IPS-18c (cell line): ENCODE measurements around the gene QPCT.
"Not testable (repeated sequence)": the region's sequence is repeated elsewhere in the genome, so short reads cannot be mapped to it uniquely, and the experiment has no call there.

ENCODE experiments used
- H3K4me3 ChIP-seq: 2 replicates; pipeline ENCODE4 v1.7.0; 2013; ENCODE audit warnings: low read depth, mild to moderate bottlenecking, low read length, moderate library complexity; ENCODE audit not compliant: insufficient read depth
- H3K9me3 ChIP-seq: one replicate; pipeline ENCODE4 v1.6.1; 2013; ENCODE audit warnings: mild to moderate bottlenecking, low read length, moderate library complexity; ENCODE audit not compliant: control insufficient read depth, insufficient read depth

QPCT gene

DNA sequence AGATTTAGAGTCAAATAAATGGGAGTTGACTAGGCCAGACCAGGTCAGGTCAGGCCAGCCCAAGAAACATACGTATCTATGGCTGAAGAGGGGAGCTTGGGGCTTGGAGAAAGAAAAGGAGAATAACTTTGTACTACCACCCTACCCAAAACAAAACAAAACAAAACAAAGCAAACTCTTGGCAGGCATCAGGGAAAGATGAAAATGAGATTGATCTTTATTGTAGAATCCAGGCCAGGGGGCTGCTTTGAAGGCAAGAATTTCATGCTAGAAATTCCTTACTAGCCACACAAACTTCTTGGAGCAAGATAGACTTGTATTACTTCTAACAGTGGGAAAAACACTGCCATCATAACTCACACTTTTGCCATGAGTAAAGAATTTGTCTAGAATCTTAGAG lies 26.2 kb downstream of the QPCT start:
- no peaks in the 10 kb centered on the region for H3K9me3 ChIP-seq
- H3K4me3 ChIP-seq, result no peak overlapping the region

DNA sequence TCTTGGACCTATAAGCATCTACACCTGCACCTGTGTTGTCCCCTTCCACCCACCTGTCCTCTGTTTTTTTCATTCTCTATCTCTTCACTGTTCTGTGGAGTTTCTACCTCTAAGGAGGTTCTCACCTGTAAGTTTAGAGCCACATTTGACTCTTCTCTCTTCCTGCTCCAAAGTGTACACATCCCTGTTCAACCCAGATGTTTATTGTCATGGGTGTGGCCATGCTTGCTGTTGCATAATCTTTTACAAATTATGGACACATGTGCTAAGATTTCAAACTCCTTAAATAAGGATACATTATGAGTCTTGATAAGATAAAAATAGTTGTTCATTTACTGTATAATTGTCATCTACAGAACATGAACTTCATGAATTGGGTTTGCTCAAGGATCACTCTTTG lies 27.6 kb downstream of the QPCT start:
- H3K4me3 ChIP-seq, result no peak overlapping the region
- no peaks in the 10 kb centered on the region for H3K9me3 ChIP-seq

DNA sequence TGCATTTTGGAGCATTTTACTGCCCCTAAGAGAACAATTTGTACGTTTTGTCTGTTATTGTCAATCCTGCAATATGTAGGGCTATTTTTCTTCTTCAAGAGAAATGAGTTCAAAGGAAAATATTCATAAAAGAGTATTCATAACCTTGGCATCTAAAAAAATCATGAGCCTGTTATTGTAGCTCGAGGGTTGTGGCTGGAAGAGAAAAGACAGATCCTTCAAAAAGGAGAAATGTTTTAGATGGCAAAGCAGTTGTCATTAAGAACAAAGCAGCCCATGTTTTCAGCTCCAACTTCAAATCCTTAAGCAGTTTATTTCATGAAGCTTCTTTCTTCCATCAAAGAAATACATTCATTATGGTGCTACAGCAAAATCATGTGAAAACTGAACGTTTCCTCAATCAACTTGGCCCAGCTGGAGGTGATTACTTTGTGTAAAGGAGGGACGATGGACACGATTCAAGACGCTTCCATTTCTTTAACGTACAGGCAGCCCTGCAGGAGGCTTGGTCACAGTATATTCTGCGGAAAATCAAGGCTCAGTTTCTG lies 31.4 kb downstream of the QPCT start:
- no peak overlapping the region for H3K4me3 ChIP-seq
- no peaks in the 10 kb centered on the region for H3K9me3 ChIP-seq

DNA sequence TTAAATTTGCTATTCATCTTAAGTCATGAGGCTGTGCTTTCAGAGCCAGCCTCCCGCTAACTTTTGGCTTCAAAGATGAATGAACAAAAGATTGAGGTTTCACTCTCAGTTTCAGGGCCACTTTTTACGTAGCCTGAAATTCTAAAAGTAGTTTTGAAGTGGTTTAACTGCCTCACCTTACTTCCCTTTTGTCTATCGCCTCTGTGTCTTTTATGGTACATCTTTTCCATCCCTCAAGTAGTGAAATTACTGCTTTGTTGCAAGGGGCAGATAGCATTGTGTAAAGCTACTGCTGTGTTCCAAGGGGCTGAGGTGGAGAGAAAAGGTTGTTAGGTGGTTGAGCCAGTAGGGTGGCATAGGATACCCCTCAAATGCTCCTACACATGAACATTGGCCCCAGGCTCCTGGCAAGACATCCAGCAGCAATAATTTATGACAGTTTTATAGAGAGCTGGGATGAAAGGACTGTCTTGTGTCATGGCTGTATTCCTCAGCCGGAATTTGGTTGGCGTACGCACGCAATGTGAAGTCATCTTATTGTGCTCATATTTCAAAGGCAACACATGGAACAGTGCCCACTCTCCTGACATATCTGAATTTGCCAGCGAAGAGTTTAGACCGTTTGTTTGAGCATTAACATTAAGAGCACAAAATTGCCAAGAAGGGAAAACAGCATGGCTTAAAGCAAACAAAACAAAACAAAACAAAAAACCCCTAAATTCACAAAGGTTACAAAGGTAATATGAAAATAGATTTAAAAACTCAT lies 32.2 kb downstream of the QPCT start:
- Histone ChIP-seq H3K4me3 (no peak overlapping the region), H3K9me3 (no peaks in the 10 kb centered on the region)

DNA sequence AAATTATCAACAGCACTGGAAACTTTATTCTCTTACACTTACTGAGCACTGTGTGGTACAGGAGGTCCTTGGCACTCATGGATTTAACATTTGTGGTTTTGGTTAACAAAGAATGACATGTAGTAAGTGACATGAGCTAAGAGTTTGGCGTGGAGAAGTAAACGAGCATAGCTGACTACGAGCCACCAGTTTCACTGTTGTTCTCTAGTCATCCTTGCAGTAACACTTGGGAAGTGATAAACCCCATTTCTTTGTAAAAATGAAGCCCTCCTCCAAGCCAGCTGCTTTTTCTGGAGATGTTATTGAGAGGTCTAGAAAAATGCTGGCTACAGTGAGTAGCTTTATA lies 32.7 kb downstream of the QPCT start:
- no peak overlapping the region for H3K4me3 ChIP-seq
- no peaks in the 10 kb centered on the region for H3K9me3 ChIP-seq

DNA sequence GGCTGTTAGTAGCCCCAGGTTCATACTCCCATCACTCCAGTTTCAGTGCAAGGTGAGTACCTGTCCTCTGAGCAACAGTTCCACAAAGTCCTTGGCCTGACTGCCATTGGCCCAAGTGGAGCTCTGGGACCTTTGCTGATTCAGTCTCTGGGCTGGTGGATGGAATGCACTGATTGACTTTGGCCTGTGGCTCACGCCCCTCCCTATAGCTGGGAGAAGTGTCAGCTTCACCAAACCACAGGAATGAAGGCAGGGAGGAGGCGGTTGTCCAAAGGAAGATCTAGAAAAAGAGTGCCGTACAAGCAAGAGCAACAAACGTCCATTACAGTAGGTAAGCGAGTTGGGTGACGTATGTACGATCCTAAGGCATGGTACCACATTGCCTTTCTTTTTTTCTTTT lies 34.0 kb downstream of the QPCT start:
- Histone ChIP-seq H3K9me3 (no peaks in the 10 kb centered on the region), H3K4me3 (no peak overlapping the region)

DNA sequence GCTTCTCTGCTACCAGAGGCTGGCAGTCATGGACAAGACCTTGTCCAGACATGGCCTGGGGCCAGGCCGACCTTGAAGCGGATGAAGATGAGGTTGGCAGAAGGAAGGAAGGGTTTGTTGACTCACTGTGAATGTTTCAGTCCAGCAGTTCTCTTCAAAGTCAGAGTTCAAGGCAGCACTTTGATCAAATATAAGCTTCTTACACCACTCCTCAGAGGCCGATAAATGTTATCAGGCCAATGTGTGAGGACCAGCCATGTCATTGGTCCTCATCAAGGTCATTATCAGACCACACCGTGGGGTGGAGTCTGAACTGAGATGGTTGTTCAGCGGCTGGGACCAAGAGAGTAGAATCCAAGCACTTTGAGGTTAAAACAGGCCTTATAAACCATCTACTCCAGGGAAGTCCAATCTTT lies 35.5 kb downstream of the QPCT start:
- Histone ChIP-seq H3K4me3 (no peak overlapping the region), H3K9me3 (no peaks in the 10 kb centered on the region)

DNA sequence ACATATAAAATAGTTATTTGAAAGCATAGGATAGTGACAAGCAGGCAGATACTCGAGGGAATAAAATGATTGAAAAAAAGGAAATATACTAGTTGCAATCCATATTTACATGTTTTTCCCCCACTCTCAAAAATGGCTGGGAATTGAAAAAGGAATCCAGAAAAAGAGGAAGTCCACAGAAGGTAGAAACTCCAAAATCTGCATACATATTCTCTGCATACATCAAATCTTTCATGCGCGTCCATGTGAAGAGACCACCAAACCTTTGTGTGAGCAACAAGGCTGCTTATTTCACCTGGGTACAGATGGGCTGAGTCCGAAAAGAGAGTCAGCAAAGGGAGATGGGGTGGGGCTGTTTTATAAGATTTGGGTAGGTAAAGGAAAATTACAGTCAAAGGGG lies 36.4 kb downstream of the QPCT start:
- H3K9me3 ChIP-seq, H3K4me3 ChIP-seq: not testable (repeated sequence)

DNA sequence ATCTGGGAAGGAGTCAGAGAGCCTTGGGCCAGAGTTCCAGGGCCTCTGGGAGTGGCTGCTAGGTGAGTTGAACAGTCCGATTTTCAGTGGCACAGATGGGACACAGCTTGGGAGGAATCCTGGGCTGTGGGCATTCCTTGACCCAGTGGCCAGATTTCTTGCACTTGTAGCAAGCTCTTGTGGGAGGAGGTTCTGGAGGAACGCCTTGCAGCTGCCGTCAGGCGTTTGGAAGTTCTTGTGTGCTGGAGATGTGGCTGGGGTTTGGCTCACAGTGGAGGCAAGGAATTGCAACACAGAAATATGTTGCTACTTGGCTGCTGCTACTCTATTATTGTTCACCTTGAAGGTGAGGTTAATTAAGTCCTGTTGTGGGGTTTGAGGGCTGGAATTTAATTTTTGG lies 39.8 kb downstream of the QPCT start:
- not testable (repeated sequence) for H3K9me3 ChIP-seq, H3K4me3 ChIP-seq

DNA sequence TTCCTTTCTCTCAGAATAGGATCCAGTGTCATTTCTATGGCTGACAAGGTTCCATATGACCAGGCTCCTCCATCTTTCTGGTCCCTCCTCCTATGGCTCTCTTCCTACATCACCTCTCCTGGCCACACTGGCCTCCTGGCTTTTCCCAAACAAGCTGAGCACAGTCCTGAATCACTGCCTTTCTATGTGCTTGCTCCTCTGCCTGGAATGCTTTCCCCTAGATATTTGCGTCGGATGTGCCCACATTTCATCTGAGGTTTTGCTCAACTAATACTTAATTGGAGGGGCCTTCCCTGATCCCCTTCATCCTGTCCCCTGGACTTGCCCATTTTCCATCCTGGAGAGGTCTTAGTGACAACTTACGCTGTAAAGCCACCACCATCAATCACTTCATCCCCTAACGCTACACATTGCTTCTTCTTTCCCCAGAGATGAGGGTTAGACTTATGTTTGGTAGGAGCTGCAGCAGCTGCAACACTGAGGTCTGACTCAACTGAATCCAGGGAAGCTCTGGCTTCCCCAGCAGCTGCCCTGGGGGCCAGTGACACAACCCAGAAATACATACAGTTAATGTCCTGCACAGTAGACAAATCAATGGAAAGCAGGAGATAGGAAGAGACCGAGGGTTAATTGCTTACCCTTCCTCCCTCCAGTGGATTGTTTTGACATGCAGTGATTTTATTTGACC lies 42.9 kb downstream of the QPCT start:
- Histone ChIP-seq H3K9me3 (no peaks in the 10 kb centered on the region), H3K4me3 (no peak overlapping the region)

DNA sequence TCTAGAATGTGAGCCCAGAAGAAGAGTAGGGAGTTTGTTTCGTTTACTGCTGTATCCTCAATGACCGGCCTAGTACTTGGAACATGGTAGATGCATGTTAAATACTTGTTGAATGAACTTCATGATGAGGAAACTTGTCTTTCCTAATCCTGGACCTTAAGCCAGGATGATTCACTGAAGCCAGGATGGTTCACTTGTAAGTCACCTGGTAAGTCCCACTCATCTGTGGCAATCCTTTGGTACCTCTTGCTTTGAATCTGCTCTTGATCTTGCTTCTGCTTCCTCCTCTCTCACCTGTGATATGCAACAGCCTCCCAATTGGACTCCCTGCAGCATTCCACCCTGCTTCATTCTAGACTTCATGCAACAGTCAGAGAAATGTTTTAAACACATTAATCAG lies 43.6 kb downstream of the QPCT start:
- H3K9me3 ChIP-seq, result no peaks in the 10 kb centered on the region

DNA sequence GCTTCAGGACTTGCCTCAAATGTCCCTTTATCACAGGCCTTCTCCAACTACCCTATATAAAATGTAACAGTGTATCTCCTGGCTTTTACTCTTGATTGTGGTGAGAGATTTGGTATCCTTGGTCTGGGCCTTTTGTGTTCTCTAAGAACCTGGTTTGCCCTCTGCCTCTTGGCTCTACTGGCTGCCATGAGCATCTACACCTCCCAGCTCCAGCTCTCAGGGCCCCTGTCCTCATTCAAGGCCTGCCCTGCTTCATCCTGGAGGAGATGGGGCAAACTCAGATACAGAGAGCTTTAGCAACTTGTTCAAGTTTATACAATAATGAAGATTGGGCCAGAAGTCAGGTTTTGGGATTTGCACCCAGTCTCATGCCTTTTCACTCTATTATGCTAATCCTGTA lies 45.0 kb downstream of the QPCT start:
- Histone ChIP-seq H3K9me3 (no peaks in the 10 kb centered on the region), H3K4me3 (no peak overlapping the region)

More for the DNA sequence above, 43.6 kb downstream of the QPCT start:
- H3K4me3 ChIP-seq, result no peak overlapping the region

DNA sequence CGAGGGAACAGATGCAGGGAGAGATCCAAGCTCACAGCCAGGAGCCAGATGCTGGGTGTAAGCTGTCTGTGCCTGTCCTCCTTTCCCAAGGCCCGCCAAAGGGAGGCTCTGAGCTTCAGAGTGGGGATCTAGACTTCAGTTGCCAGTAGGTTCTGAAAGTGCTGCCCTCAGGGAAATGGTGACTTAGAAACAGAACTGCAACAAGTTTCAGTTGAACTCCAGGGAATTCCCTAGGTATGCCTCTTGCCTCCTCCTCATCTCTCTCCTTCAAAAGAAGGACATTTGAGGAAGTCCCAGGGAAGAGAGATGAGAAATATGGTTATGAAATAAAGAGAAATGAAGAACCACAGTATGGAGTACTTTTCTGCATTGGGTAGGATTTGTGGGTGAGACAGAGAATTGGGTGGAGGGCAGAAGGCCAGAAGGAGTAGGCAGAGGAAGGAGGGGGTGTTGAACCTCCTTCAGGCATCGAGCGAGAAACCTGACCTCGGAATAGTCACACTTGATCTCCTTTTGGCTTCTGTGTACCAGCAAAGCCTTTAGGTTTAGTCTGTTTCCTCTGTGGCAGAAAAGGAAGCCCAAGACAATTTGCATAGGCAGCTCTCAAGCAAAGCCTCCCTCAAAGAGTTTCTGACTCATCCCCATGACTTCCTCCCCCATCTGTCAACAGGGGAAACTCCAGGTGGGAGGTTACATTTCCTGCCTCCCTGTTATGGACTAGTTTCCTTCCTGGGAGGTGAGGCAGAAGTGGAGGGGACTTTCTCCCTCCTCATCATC lies 45.7 kb downstream of the QPCT start:
- no peak overlapping the region for H3K4me3 ChIP-seq
- H3K9me3 ChIP-seq, result no peaks in the 10 kb centered on the region

DNA sequence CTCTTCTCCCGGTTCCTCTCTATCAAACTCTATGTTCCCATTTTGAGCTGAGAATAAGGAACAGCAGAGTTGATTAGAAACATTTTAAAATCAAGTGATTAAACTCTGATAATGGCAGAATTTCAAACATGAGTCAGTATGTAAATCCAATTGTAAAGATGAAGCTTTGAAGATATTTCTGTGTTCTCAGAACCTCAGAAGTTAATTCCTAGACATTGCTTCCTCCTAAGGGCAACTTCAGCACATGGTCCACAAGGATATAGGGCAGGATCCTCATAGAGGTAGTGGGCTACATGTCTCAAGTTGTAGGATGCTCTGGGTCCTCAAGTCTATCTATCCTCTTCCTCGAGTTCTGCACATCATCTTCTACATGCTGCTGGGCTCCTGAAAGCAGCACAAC lies 46.3 kb downstream of the QPCT start:
- Histone ChIP-seq H3K4me3 (no peak overlapping the region), H3K9me3 (no peaks in the 10 kb centered on the region)

DNA sequence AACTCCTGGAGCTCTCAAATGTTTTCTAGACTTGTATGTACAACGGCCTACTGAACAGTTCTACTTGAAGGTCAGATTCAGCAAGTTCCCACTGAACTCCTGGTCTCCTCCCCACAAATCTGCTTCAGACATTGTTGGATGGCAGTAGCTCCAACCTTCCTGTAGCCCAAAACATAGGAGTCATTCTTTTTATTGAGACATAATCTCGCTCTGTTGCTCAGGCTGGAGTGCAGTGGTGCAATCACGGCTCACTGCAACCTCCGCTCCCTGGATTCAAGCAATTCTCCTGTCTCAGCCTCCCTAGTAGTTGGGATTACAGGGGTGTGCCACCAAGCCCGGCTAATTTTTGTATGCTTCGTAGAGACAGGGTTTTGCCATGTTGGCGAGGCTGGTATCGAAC lies 47.3 kb downstream of the QPCT start:
- H3K4me3 ChIP-seq, result no peak overlapping the region
- H3K9me3 ChIP-seq, result no peaks in the 10 kb centered on the region

DNA sequence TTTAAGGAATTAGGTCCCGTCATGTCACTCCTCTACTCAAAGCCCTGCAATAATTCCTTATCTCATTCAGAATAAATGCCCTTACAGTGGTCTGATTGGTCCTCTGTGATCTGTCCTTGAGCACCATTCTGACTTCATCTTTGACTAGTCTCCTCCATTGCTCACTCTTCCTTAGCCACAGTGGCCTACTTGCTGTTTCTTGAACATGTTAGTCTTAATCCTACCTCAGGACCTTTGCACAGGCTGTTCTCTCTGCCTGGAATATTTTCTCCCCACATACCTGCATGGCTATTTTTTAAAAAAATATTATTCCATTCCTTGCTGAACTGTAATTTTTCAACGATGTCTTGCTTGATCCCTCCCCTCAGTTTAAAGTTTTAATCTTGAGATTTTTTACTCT lies 48.0 kb downstream of the QPCT start:
- no peak overlapping the region for H3K4me3 ChIP-seq

DNA sequence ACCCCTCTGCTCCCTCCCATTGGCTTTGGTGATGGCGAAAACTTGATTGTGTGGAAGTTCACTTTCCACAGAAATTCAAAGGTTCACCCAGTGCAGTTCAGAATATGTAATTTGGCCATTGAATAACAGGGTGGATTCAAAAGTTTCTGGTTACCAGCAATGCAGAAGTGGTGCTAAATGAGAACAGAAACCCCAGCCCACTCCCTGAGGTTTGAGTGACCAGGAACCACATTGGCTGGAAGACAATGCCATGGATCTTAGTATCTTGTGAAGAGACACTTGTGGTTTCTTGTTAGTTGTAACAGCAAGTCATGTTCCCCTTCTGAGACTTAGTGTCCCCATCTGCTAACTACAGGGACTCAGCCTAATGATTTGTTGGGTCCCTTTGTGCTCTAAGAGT lies 49.8 kb downstream of the QPCT start:
- Histone ChIP-seq H3K4me3 (no peak overlapping the region), H3K9me3 (no peaks in the 10 kb centered on the region)

More for the DNA sequence above, 48.0 kb downstream of the QPCT start:
- H3K9me3 ChIP-seq, result no peaks in the 10 kb centered on the region
